Endodermal cell (in vitro differentiated cells): Measurements from ENCODE around the gene STK32B. TPM values are rescaled to one million over a fixed set of nuclear protein-coding genes. Genes with fewer than 3 reads are reported as not detected.
A peak's percentile ranks its signal among the peaks of the same experiment; 100 is the strongest.
"Not testable (repeated sequence)": the region's sequence is repeated elsewhere in the genome, so short reads cannot be mapped to it uniquely, and the experiment has no call there.

Source experiments
- DNase-seq: peaks from one replicate; pipeline ENCODE4 v3.0.0-alpha.2; 2017
- H3K27ac ChIP-seq: 2 replicates; pipeline ENCODE4 v1.5.1; 2013; ENCODE audit warnings: mild to moderate bottlenecking, low read depth, low read length, moderate library complexity
- H3K27me3 ChIP-seq: 2 replicates; pipeline ENCODE4 v1.6.1; 2013; ENCODE audit warnings: mild to moderate bottlenecking, low read length, moderate library complexity; ENCODE audit not compliant: insufficient read depth, control insufficient read depth, poor library complexity, severe bottlenecking
- H3K36me3 ChIP-seq: 2 replicates; pipeline ENCODE4 v1.7.0; 2013; ENCODE audit warnings: mild to moderate bottlenecking, low read length, moderate library complexity; ENCODE audit not compliant: control insufficient read depth, insufficient read depth
- H3K4me1 ChIP-seq: one replicate; pipeline ENCODE4 v1.7.0; 2013; ENCODE audit warnings: low read length; ENCODE audit not compliant: control insufficient read depth, insufficient read depth
- H3K4me3 ChIP-seq: 2 replicates; pipeline ENCODE4 v1.5.1; 2013; ENCODE audit warnings: mild to moderate bottlenecking, low read length, moderate library complexity
- H3K9ac ChIP-seq: 2 replicates; pipeline ENCODE4 v1.6.1; 2013; ENCODE audit warnings: mild to moderate bottlenecking, low read length, moderate library complexity; ENCODE audit not compliant: poor library complexity, severe bottlenecking; ENCODE audit errors: extremely low read depth
- H3K9me3 ChIP-seq: 2 replicates; pipeline ENCODE4 v1.6.1; 2013; ENCODE audit warnings: mild to moderate bottlenecking, low read length, moderate library complexity; ENCODE audit not compliant: control insufficient read depth
- H3K27ac Mint-ChIP-seq: 2 replicates; pipeline ENCODE4 v1.8.0; 2020; ENCODE audit warnings: mixed read lengths
- H3K27me3 Mint-ChIP-seq: 2 replicates; pipeline ENCODE4 v1.8.0; 2021; ENCODE audit warnings: mild to moderate bottlenecking, mixed read lengths; ENCODE audit not compliant: insufficient read depth
- H3K36me3 Mint-ChIP-seq: 2 replicates; pipeline ENCODE4 v1.8.0; 2020; ENCODE audit warnings: low read depth, mixed read lengths
- H3K4me1 Mint-ChIP-seq: 2 replicates; pipeline ENCODE4 v1.8.0; 2020; ENCODE audit warnings: mixed read lengths
- H3K4me3 Mint-ChIP-seq: 2 replicates; pipeline ENCODE4 v1.8.0; 2020; ENCODE audit warnings: mild to moderate bottlenecking, moderate library complexity, mixed read lengths
- H3K9me3 Mint-ChIP-seq: 2 replicates; pipeline ENCODE4 v1.8.0; 2020; ENCODE audit warnings: mild to moderate bottlenecking, mixed read lengths
- WGBS, 2 experiments: methylation state at CpG; one replicate each; pipeline versions ENCODE4 v1.1.5 to v1.1.7; 2013; ENCODE audit warnings: missing lambda C conversion rate in 2 of 2, mixed read lengths in 1 of 2; ENCODE audit not compliant: insufficient coverage in 1 of 2, insufficient read length in 1 of 2; 5-methylcytosine and 5-hydroxymethylcytosine counted together
- total RNA-seq, 2 donors: library from RNA; stranded (reverse); fragmentation: NEBNext Ultra II Directional in 1 of 2; extraction: Animal tissue kit (Norgen Biotek cat#: 25700) in 1 of 2; gene quantifications; 2 replicates in 1 of 2; 3 replicates in 1 of 2; pipeline ENCODE4 v1.2.1, GENCODE V29; 2021
- TF ChIP-seq, protein P1 (sequence below): fragments of 200-600 bp; sonication (generic); conservative IDR thresholded peaks from 2 replicates; pipeline ENCODE4 v1.5.0; 2021; ENCODE audit warnings: antibody characterized with exemption, mild to moderate bottlenecking

Gene STK32B
- total RNA-seq, 2 donors from 2014 or later = 1.4 to 1.5 TPM

DNA sequence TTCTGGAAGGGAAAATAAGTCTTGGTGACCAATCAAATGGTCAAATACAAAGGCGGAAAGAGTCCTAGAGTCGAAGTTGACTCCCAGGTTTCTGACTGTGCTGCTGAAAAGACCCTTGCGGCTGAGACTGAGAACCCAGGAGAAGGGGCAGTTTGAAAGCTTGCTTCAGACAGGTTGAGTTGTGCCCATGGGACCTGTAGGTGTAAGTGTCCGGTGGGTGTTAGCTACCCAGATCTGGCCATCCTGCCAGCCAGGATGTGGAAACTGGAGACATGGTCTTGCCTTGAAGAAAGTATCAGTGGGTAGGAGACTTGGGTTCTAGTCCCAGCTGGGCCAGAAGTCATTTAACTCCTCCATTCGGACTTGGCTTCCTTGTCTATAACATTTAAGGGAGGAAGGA, 381.9 kb downstream of the STK32B start:
- Mint-ChIP-seq H3K9me3 (peaks cover 30% of the 10 kb centered on the region), H3K4me1 (peaks cover 10% of the 10 kb centered on the region), H3K27ac (no peak overlapping the region), H3K36me3 (peaks cover 2% of the 10 kb centered on the region), H3K27me3 (peaks cover 20% of the 10 kb centered on the region), H3K4me3 (no peak overlapping the region)
- Histone ChIP-seq H3K4me1 (peaks cover 3% of the 10 kb centered on the region), H3K9ac (no peak overlapping the region), H3K4me3 (no peak overlapping the region), H3K27me3 (no peaks in the 10 kb centered on the region), H3K36me3 (no peaks in the 10 kb centered on the region), H3K9me3 (peaks cover 7% of the 10 kb centered on the region), H3K27ac (no peak overlapping the region)
- TF ChIP-seq, protein P1, sequence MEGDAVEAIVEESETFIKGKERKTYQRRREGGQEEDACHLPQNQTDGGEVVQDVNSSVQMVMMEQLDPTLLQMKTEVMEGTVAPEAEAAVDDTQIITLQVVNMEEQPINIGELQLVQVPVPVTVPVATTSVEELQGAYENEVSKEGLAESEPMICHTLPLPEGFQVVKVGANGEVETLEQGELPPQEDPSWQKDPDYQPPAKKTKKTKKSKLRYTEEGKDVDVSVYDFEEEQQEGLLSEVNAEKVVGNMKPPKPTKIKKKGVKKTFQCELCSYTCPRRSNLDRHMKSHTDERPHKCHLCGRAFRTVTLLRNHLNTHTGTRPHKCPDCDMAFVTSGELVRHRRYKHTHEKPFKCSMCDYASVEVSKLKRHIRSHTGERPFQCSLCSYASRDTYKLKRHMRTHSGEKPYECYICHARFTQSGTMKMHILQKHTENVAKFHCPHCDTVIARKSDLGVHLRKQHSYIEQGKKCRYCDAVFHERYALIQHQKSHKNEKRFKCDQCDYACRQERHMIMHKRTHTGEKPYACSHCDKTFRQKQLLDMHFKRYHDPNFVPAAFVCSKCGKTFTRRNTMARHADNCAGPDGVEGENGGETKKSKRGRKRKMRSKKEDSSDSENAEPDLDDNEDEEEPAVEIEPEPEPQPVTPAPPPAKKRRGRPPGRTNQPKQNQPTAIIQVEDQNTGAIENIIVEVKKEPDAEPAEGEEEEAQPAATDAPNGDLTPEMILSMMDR = no peak
- WGBS, 2 experiments = 95 to 98% methylated on average over 4 to 5 of the region's 5 CpGs
- DNase-seq = peak; percentile 5

DNA sequence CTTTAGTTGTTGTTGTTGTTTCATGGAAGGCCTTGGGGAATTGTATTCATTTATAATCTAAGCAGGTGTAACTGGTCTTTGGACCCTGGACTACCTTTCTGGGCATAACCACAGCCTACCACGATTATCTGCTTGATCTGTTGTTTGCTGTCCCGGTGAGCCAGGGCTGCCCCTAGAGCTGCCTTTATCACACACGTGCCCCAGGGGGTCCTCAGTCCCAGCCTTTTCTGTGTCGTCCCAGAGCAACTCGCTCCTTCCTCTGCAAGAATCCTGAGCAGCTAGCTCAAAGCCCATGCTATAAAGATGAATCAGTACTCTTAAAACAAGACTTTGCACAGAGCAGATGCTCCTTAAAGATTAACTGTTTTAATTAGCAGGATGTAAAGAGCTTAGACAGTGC, 383.9 kb downstream of the STK32B start:
- H3K27ac ChIP-seq = no peak overlapping the region
- H3K27me3 ChIP-seq = no peaks in the 10 kb centered on the region
- peaks cover 3% of the 10 kb centered on the region for H3K4me1 ChIP-seq
- H3K27me3 Mint-ChIP-seq = peaks cover 23% of the 10 kb centered on the region
- H3K9me3 ChIP-seq = no peaks in the 10 kb centered on the region
- no peak overlapping the region for H3K27ac Mint-ChIP-seq
- H3K36me3 Mint-ChIP-seq = peaks cover 4% of the 10 kb centered on the region
- 25 to 38% methylated on average over 2 to 5 of the region's 5 CpGs for WGBS, 2 experiments
- TF ChIP-seq, protein P1 = no peak
- H3K9me3 Mint-ChIP-seq = peaks cover 34% of the 10 kb centered on the region
- H3K4me3 ChIP-seq = no peak overlapping the region
- no peaks in the 10 kb centered on the region for H3K36me3 ChIP-seq
- H3K4me1 Mint-ChIP-seq = peaks cover 10% of the 10 kb centered on the region
- DNase-seq = peak; percentile 71
- no peak overlapping the region for H3K9ac ChIP-seq
- no peak overlapping the region for H3K4me3 Mint-ChIP-seq

- H3K4me1 ChIP-seq = peaks cover 3% of the 10 kb centered on the region
- H3K4me3 ChIP-seq = no peak overlapping the region
- peaks cover 32% of the 10 kb centered on the region for H3K9me3 Mint-ChIP-seq
- H3K9ac ChIP-seq = no peak overlapping the region
- no peak overlapping the region for H3K4me3 Mint-ChIP-seq
- H3K27ac Mint-ChIP-seq = no peak overlapping the region
- TF ChIP-seq, protein P1 = no peak
- 91 to 100% methylated on average over 4 of the region's 4 CpGs for WGBS, 2 experiments
- H3K9me3 ChIP-seq = no peaks in the 10 kb centered on the region
- no peak for DNase-seq
- peaks cover 4% of the 10 kb centered on the region for H3K36me3 Mint-ChIP-seq
- no peaks in the 10 kb centered on the region for H3K36me3 ChIP-seq
- H3K4me1 Mint-ChIP-seq = peaks cover 10% of the 10 kb centered on the region
- H3K27me3 Mint-ChIP-seq = peaks cover 21% of the 10 kb centered on the region
- H3K27me3 ChIP-seq = no peaks in the 10 kb centered on the region
- H3K27ac ChIP-seq = no peak overlapping the region
Measured at GRCh38 chr4:5435823-5436222, 384.5 kb downstream of the STK32B start.

DNA sequence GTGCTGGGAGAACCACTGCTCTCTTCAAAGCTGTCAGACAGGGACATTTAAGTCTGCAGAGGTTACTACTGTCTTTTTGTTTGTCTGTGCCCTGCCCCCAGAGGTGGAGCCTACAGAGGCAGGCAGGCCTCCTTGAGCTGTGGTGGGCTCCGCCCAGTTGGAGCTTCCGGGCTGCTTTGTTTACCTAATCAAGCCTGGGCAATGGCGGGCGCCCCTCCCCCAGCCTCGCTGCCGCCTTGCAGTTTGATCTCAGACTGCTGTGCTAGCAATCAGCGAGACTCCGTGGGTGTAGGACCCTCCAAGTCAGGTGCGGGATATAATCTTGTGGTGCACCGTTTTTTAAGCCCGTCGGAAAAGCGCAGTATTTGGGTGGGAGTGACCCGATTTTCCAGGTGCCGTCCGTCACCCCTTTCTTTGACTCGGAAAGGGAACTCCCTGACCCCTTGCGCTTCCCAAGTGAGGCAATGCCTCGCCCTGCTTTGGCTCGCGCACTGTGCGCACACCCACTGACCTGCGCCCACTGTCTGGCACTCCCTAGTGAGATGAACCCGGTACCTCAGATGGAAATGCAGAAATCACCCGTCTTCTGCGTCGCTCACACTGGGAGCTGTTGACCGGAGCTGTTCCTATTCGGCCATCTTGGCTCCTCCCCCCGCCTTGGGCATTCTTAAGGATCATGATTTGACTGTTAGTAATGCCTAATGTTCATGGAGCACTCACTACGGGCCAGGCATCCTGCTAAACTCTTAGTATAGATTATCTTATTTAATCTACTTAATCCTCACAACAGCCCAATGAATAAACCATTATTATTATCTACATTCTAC, 392.9 kb downstream of the STK32B start:
- H3K27ac ChIP-seq, H3K4me1 ChIP-seq, H3K27me3 ChIP-seq, H3K36me3 ChIP-seq, H3K9me3 ChIP-seq, H3K36me3 Mint-ChIP-seq, H3K4me1 Mint-ChIP-seq, H3K4me3 ChIP-seq, H3K9ac ChIP-seq, H3K27me3 Mint-ChIP-seq: not testable (repeated sequence)
- H3K9me3 Mint-ChIP-seq = peaks cover 21% of the 10 kb centered on the region
- H3K4me3 Mint-ChIP-seq = peak overlapping the region; percentile 55
- DNase-seq = peak; percentile 57
- peak overlapping the region; percentile 85 for H3K27ac Mint-ChIP-seq
- WGBS, 2 experiments = 71% methylated on average over 26 of the region's 31 CpGs; no CpG with 5 or more reads in 1 of the 2 experiments
